ENCODE measurements around the gene ARHGAP31. TPM values are rescaled to one million over a fixed set of nuclear protein-coding genes. Genes with fewer than 3 reads are reported as not detected.

Gene ARHGAP31
- total RNA-seq, 4 donors from 2014 or later = 6.2 to 9.7 (median 7.3) TPM

DNA sequence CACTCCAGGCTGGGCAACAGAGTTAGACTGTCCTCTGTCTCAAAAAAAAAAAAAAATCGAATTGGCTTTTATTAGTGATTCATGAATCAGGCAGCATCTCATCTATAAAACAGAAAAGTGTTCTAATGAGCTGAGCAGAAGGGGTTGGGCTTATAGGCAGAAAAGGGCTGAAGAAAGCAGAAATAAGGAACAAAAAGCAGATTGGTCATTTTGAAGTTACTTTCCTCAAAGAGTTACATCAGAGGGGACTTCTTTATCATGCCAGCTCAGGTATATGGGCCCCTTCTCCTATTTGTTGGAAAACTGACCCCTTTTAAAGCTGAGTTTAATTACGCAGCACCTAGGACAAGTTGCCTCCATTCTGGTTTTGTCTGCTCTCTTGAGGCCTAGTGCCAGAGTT lies 173.9 kb downstream of the ARHGAP31 start:
- Histone ChIP-seq H3K9me3 (no peaks in the 10 kb centered on the region), H3K27ac (peak overlapping the region; percentile 83 to 87 (median 84)), H3K4me3 (peak overlapping the region; percentile 87 to 99 (median 93)), H3K27me3 (no peaks in the 10 kb centered on the region), H3K4me1 (peaks cover 12 to 19% of the 10 kb centered on the region in 2 donors), H3K36me3 (peaks cover 0 to 15% of the 10 kb centered on the region in 2 donors)
- DNase-seq (no peak), ATAC-seq (no peak)
- intact Hi-C loops (cut with DNase I; ENCODE audit: low total_unique reads) = loop anchor here (10.0 kb wide), 2 partner anchors 627 to 1277 kb away; partner anchors contain the start of genes GSK3B, GTF2E1 and RABL3
- TF ChIP-seq, protein P1, sequence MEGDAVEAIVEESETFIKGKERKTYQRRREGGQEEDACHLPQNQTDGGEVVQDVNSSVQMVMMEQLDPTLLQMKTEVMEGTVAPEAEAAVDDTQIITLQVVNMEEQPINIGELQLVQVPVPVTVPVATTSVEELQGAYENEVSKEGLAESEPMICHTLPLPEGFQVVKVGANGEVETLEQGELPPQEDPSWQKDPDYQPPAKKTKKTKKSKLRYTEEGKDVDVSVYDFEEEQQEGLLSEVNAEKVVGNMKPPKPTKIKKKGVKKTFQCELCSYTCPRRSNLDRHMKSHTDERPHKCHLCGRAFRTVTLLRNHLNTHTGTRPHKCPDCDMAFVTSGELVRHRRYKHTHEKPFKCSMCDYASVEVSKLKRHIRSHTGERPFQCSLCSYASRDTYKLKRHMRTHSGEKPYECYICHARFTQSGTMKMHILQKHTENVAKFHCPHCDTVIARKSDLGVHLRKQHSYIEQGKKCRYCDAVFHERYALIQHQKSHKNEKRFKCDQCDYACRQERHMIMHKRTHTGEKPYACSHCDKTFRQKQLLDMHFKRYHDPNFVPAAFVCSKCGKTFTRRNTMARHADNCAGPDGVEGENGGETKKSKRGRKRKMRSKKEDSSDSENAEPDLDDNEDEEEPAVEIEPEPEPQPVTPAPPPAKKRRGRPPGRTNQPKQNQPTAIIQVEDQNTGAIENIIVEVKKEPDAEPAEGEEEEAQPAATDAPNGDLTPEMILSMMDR (IDR thresholded peaks at IDR 0.05 in 4 of 5, conservative IDR thresholded peaks at IDR 0.05 in 1 of 5) = no peak
- no peak for TF ChIP-seq POLR2A (IDR thresholded peaks at IDR 0.05)
- in situ Hi-C loops (cut with MboI; ENCODE audit: low sequenced_read_pairs in 4 of 4) = loop anchor here in 1 of 4 donors (25.0 kb wide), 1 partner anchor 619 kb away; the partner anchor contains the start of gene GSK3B

DNA sequence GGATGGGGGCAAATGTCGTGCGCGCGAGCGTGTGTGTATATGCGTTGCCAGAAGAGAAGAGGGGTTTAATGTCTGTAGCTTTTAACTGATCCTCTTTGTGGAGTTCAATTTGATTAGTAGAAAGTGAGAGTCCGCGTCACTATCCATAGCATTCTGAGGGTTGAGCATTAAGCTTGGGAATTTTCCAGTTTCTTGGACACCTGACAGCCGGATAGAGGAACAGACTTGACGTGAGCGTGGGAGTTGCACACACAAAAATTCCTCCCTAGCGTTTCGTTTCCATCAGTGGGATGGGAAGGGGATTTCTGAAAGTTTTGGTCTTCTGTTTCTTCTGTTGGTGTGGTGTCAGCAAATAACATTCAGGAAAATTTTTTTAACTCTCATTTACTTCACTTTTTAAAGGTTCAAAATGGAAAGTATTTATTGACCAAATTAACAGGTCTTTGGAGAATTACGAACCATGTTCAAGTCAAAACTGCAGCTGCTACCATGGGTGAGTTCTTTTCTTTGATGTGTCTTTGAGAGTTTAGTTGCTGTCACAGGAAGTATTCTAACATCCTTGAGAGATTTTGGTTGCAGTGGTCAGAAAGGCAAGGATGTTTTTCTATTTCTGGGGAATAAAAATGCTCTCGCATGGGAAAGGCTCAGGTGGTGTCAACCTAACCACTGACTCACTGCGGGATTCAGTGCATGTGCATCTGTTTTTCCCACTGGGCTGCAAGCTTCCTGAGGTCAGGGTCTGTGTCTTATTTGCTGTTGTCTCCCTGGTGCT lies 175.4 kb downstream of the ARHGAP31 start:
- intact Hi-C loops (cut with DNase I; ENCODE audit: low total_unique reads) = loop anchor here (1.0 to 10.0 kb wide), 3 partner anchors 208 to 1275 kb away; partner anchors contain the start of genes COX17, GSK3B, GTF2E1 and RABL3
- H3K27ac ChIP-seq = peak overlapping the region; percentile 83 to 87 (median 84)
- H3K36me3 ChIP-seq = peaks cover 0 to 24% of the 10 kb centered on the region in 2 donors
- H3K4me3 ChIP-seq = peak overlapping the region; percentile 87 to 99 (median 93)
- TF ChIP-seq, protein P1 (IDR thresholded peaks at IDR 0.05 in 4 of 5, conservative IDR thresholded peaks at IDR 0.05 in 1 of 5) = no peak
- no peak for TF ChIP-seq POLR2A (IDR thresholded peaks at IDR 0.05)
- no peaks in the 10 kb centered on the region for H3K9me3 ChIP-seq
- in situ Hi-C loops (cut with MboI; ENCODE audit: low sequenced_read_pairs in 4 of 4) = loop anchor here in 1 of 4 donors (25.0 kb wide), 1 partner anchor 618 kb away; the partner anchor contains the start of gene GSK3B
- peaks cover 8 to 15% of the 10 kb centered on the region in 2 donors for H3K4me1 ChIP-seq
- ATAC-seq = peak in 1 of 2 donors; percentile 3
- H3K27me3 ChIP-seq = no peaks in the 10 kb centered on the region
- DNase-seq = no peak

Other genes starting within 250 kb of the ARHGAP31 start
- gene TEX55, start 148.2 kb upstream of the ARHGAP31 start, total RNA-seq = not detected
- not detected for gene UPK1B, start 120.8 kb upstream of the ARHGAP31 start, total RNA-seq
- 10 to 100 TPM in 1 of 4 donors, 1 to 10 TPM in 3; 5.7 to 13.4 (median 7.7) TPM for gene B4GALT4, start 53.5 kb upstream of the ARHGAP31 start, total RNA-seq
- gene TMEM39A, start 169.2 kb downstream of the ARHGAP31 start, total RNA-seq = 10 to 100 TPM in 3 of 4 donors, 1 to 10 TPM in 1; 9.0 to 21.2 (median 15.5) TPM
- 1 to 10 TPM; 2.6 to 6.3 (median 3.3) TPM for gene POGLUT1, start 174.6 kb downstream of the ARHGAP31 start, total RNA-seq
- 100 to 1,000 TPM in 2 of 4 donors, 10 to 100 TPM in 2; 41.2 to 137 (median 101) TPM for gene TIMMDC1, start 204.2 kb downstream of the ARHGAP31 start, total RNA-seq